GM12878 (cell line): ENCODE data around the gene ERVH48-1. TPM values are rescaled to one million over a fixed set of nuclear protein-coding genes. Genes with fewer than 3 reads are reported as not detected.
A peak's percentile ranks its signal among the peaks of the same experiment; 100 is the strongest.

ENCODE experiments used
- ATF2 ChIP-seq: IDR thresholded peaks from 2 replicates; pipeline ENCODE4 v1.6.1; 2012; ENCODE audit warnings: low read length, inconsistent platforms
- CEBPB ChIP-seq, 2 experiments: fragments of 150-350 bp in 1 of 2; IDR thresholded peaks; 2 replicates each; pipeline ENCODE4 v1.6.1; 2012 to 2014; ENCODE audit warnings: low read depth in 2 of 2, low read length in 2 of 2, borderline replicate concordance in 1 of 2, inconsistent platforms in 1 of 2
- EGR1 ChIP-seq, 2 experiments: IDR thresholded peaks; 1 replicate in 1 of 2; 2 replicates in 1 of 2; pipeline ENCODE4 v1.6.1; 2011 to 2012; ENCODE audit warnings: low read depth in 2 of 2, low read length in 2 of 2, borderline replicate concordance in 1 of 2, mild to moderate bottlenecking in 1 of 2, moderate library complexity in 1 of 2
- ETV6 ChIP-seq, 2 experiments: fragments of 450-650 bp in 1 of 2; IDR thresholded peaks in 1 of 2; conservative IDR thresholded peaks in 1 of 2; 2 replicates each; pipeline ENCODE4 v1.6.1; 2014; ENCODE audit warnings: antibody characterized with exemption in 1 of 2, borderline replicate concordance in 1 of 2, low read depth in 1 of 2, mild to moderate bottlenecking in 1 of 2, moderate library complexity in 1 of 2
- FOXM1 ChIP-seq: IDR thresholded peaks from 2 replicates; pipeline ENCODE4 v1.6.1; 2012; ENCODE audit warnings: low read depth, mild to moderate bottlenecking, inconsistent platforms, low read length, moderate library complexity
- HDAC6 ChIP-seq: fragments of 200-600 bp; sonication (generic); IDR thresholded peaks from one replicate; pipeline ENCODE4 v1.8.0; 2017; ENCODE audit warnings: antibody characterized with exemption; ENCODE audit not compliant: unreplicated experiment
- IRF3 ChIP-seq: fragments of 450-650 bp; IDR thresholded peaks from 2 replicates; pipeline ENCODE4 v1.6.1; 2014; ENCODE audit warnings: mild to moderate bottlenecking
- MEF2A ChIP-seq: IDR thresholded peaks from 2 replicates; pipeline ENCODE4 v1.6.1; 2011; ENCODE audit warnings: low read depth, mild to moderate bottlenecking, low read length, moderate library complexity; ENCODE audit not compliant: insufficient read depth
- MLLT1 ChIP-seq: fragments of 450-650 bp; IDR thresholded peaks from 2 replicates; pipeline ENCODE4 v1.6.1; 2016; ENCODE audit warnings: mild to moderate bottlenecking
- MTA2 ChIP-seq: fragments of 450-650 bp; IDR thresholded peaks from 2 replicates; pipeline ENCODE4 v1.6.1; 2016; ENCODE audit warnings: low read depth, mild to moderate bottlenecking, moderate library complexity
- MYB ChIP-seq: fragments of 150-350 bp; IDR thresholded peaks from 2 replicates; pipeline ENCODE4 v1.6.1; 2014; ENCODE audit warnings: mild to moderate bottlenecking, low read depth, low read length, borderline replicate concordance
- MYC ChIP-seq: IDR thresholded peaks from 2 replicates; pipeline ENCODE4 v1.6.1; 2011; ENCODE audit warnings: mild to moderate bottlenecking, low read length, moderate library complexity, inconsistent platforms; ENCODE audit not compliant: insufficient read depth, insufficient replicate concordance, insufficient read length, severe bottlenecking
- NR2F1 ChIP-seq: fragments of 450-650 bp; conservative IDR thresholded peaks from 2 replicates; pipeline ENCODE4 v1.6.1; 2017; ENCODE audit warnings: mild to moderate bottlenecking
- RBBP5 ChIP-seq: fragments of 200-600 bp; sonication (generic); conservative IDR thresholded peaks from 2 replicates; pipeline ENCODE4 v1.6.1; 2016
- RELB ChIP-seq: fragments of 450-650 bp; IDR thresholded peaks from 2 replicates; pipeline ENCODE4 v1.6.1; 2017; ENCODE audit warnings: low read depth, mild to moderate bottlenecking, moderate library complexity
- SPI1 ChIP-seq: IDR thresholded peaks from 2 replicates; pipeline ENCODE4 v1.6.1; 2011; ENCODE audit warnings: low read depth, mild to moderate bottlenecking, low read length, moderate library complexity, borderline replicate concordance; ENCODE audit not compliant: insufficient read depth
- ZBTB11 ChIP-seq: fragments of 450-650 bp; formaldehyde crosslinking; IDR thresholded peaks from 2 replicates; pipeline ENCODE4 v1.5.0; 2022; ENCODE audit warnings: mild to moderate bottlenecking, missing genetic modification characterization
- polyA plus RNA-seq, 11 experiments: library from polyadenylated mRNA; depleted of rRNA in 4 of 11; unstranded in 6 of 11; stranded (reverse) in 5 of 11; fragments of >200 nt; fragmentation: Nextera tagmentation in 4 of 11; fragmentation: Illumina TruSeq in 1 of 11; extraction: Ambion mirVana in 4 of 11; extraction: Trizol in 1 of 11; gene quantifications; 1 replicate in 1 of 11; 2 replicates in 10 of 11; pipeline versions ENCODE4 v1.2.1 to v1.2.3, GENCODE V29; 2011 to 2016; ENCODE audit warnings: inconsistent platforms in 2 of 11, missing spikeins in 2 of 11, low read depth in 1 of 11
- total RNA-seq, 4 experiments: library from RNA; depleted of rRNA in 3 of 4; stranded (reverse); fragments of >200 nt in 3 of 4; fragmentation: Illumina TruSeq in 1 of 4; extraction: Trizol in 1 of 4; gene quantifications; 2 replicates each; pipeline versions ENCODE4 v1.2.1 to v1.2.3, GENCODE V29; 2013 to 2021

Gene ERVH48-1
- total and polyA plus RNA-seq, 10 of the 15 experiments (the other 5 are each of a cell fraction or from before 2014, with no cell fraction given) = 0.03 to 0.30 (median 0.13) TPM; not detected in 7

GRCh38 chr21:42892931-42893755 lies 32.3 kb downstream of the ERVH48-1 start, which contains the start of gene NDUFV3 (continued):
- TF ChIP-seq ATF2 (no peak), NR2F1 (peak; percentile 81), MEF2A (no peak), IRF3 (no peak; the same call in 1 of the 2 replicates), RELB (peak; percentile 46; the same call in 1 of the 2 replicates), RBBP5 (no peak), FOXM1 (no peak), ZBTB11 (CRISPR knock-in tag) (no peak), MYB (no peak), MYC (no peak), HDAC6 (no peak), SPI1 (no peak), MTA2 (no peak), ETV6 (conservative IDR thresholded peaks at IDR 0.05 in 1 of 2, IDR thresholded peaks at IDR 0.05 in 1 of 2; ENCODE audit: borderline replicate concordance in 1 of 2, low read depth in 1 of 2) (no peak), EGR1 (IDR thresholded peaks at IDR 0.05; ENCODE audit: borderline replicate concordance in 1 of 2, low read depth in 2 of 2, low read length in 2 of 2) (peak in 1 of 2 experiments; percentile 85; a peak in 2 of 3 replicates), MLLT1 (no peak), CEBPB (IDR thresholded peaks at IDR 0.05; ENCODE audit: borderline replicate concordance in 1 of 2, low read depth in 2 of 2, low read length in 2 of 2) (no peak)
